Dendritic cell treated with granulocyte-macrophage colony-stimulating factor and Interleukin-4, amounts not matched to agents 40 ng/mL and 50 ng/mL, for 4 days (primary cell): Measurements from ENCODE around the gene OR4E2.
"Not testable (repeated sequence)": the region's sequence is repeated elsewhere in the genome, so short reads cannot be mapped to it uniquely, and the experiment has no call there.

Source experiments
- H3K27ac Mint-ChIP-seq: one replicate; pipeline ENCODE4 v1.8.0; 2022; ENCODE audit warnings: mild to moderate bottlenecking, mixed read lengths
- H3K27me3 Mint-ChIP-seq: one replicate; pipeline ENCODE4 v1.8.0; 2022; ENCODE audit warnings: mild to moderate bottlenecking, mixed read lengths
- H3K36me3 Mint-ChIP-seq: one replicate; pipeline ENCODE4 v1.8.0; 2022; ENCODE audit warnings: low read depth, mixed read lengths
- H3K4me1 Mint-ChIP-seq: one replicate; pipeline ENCODE4 v1.8.0; 2022; ENCODE audit warnings: low read depth, mixed read lengths
- H3K4me3 Mint-ChIP-seq: one replicate; pipeline ENCODE4 v1.8.0; 2022; ENCODE audit warnings: mild to moderate bottlenecking, moderate library complexity, mixed read lengths
- H3K9me3 Mint-ChIP-seq: one replicate; pipeline ENCODE4 v1.8.0; 2022; ENCODE audit warnings: mixed read lengths
- intact Hi-C: fragments of 100-400 bp; cut with micrococcal nuclease; formaldehyde crosslinking; loops from one replicate; pipeline ENCODE4 v1.15.0; 2022

Gene OR4E2, protein sequence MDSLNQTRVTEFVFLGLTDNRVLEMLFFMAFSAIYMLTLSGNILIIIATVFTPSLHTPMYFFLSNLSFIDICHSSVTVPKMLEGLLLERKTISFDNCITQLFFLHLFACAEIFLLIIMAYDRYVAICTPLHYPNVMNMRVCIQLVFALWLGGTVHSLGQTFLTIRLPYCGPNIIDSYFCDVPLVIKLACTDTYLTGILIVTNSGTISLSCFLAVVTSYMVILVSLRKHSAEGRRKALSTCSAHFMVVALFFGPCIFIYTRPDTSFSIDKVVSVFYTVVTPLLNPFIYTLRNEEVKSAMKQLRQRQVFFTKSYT

DNA sequence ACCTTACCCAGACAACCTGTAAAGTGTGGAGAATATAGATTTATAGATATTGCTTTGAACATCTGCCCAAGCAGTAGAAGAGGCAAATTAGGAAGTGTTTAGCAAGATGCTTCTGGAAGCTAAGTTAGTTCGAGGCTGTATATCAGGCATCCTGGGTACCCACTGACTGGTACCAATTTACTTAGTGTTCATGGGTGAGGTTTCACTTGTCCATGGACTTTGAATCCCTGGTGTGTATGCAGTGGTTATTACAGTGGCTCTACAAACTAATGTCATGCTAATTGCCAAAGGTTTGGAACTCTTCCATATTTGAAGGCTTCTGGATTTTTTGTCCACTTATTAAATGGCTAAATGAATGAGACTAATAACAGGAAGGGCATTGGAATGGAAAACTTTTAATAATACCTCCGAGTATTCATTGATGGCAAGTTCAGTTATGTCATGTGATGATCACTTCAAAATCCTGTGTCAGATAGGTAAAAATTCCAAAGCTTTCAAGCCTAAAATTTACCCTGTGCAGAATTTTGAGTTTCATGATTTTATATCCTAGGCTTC lies at the start of gene OR4E2:
Gene OR4E2 (plus strand): TSS at position 505 of the 555 bp plus-strand sequence. CDS start 11,248 bp downstream, outside the sequence.
- Mint-ChIP-seq H3K27ac (no peak within 1 kb of the TSS), H3K4me3 (no peak within 1 kb of the TSS), H3K9me3 (no peaks in the 10 kb centered on the region), H3K36me3 (no peaks in the 10 kb centered on the region), H3K4me1 (no peaks in the 10 kb centered on the region), H3K27me3 (peaks cover 2% of the 10 kb centered on the region)
- intact Hi-C loops: no loop called here

DNA sequence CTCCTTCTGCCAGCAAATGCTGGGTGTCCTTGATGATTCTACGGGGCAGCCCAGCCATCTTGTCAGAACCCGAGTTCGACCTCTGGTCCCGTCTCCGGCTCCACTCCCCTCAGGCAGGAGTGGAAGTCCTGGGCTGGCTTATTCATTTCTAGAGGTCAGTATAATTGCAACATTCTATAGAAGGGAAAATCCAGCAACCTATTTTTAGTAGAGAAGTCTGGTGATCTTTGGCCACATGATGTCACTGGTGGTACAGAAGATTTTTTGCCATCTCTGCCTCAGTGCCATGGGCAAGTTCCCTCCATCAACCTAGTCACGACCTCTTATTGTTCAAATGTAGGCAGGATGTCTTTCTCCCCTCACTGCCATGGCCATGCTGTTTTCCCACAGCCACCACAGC lies 41.3 kb upstream of the OR4E2 start:
- Mint-ChIP-seq H3K36me3 (no peaks in the 10 kb centered on the region), H3K27me3 (peaks cover 6% of the 10 kb centered on the region), H3K27ac (no peak overlapping the region), H3K4me3 (no peak overlapping the region), H3K9me3 (no peaks in the 10 kb centered on the region), H3K4me1 (no peaks in the 10 kb centered on the region)
- intact Hi-C loops: no loop called here

DNA sequence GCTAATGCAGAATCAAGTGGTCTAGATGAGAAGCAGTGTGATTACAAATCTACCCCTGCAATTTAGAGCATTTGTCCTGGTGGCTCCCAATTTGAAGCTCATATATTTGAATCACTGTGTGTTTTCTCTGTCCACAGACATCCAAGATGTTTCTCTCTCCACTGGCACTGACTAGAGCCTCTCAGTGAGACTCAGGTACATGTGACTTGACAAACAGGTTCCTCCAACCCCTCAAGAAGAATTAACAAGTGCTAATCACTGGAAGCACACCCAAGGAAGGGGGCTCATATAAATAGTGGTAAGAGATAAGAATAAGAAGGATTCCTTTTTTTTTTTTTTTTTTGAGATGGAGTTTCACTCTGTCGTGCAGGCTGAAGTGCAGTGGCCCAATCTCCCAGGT lies 39.4 kb upstream of the OR4E2 start:
- Mint-ChIP-seq H3K27me3 (no peaks in the 10 kb centered on the region), H3K27ac (no peak overlapping the region)
- intact Hi-C loops: no loop called here

DNA sequence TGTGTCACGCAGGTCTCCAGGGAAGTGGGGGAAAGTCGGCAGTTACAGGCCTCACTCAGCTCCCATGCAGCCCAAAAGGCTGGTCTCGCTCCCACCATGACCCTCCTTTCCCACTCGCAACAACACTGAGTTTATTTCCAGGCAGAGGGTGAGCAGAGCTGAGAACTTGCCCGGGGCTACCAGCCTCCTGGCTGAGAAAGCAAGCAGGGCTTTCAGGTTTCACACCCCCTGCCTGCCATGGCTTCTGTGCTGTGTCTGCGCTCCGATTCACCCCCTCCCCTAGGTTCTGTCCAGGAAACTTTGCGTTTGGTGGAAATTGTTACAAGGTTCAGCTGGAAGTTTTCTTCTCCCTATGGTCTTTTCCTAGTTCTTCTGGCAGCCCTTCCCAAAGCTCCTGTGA lies 36.0 kb upstream of the OR4E2 start:
- no peak overlapping the region for H3K4me3 Mint-ChIP-seq
- H3K9me3 Mint-ChIP-seq: no peaks in the 10 kb centered on the region
- intact Hi-C loops: no loop called here
- H3K4me1 Mint-ChIP-seq: no peaks in the 10 kb centered on the region
- H3K27me3 Mint-ChIP-seq: peaks cover 1% of the 10 kb centered on the region
- H3K36me3 Mint-ChIP-seq: no peaks in the 10 kb centered on the region
- H3K27ac Mint-ChIP-seq: no peak overlapping the region

More for the DNA sequence above, 39.4 kb upstream of the OR4E2 start:
- Mint-ChIP-seq H3K4me1 (no peaks in the 10 kb centered on the region), H3K4me3 (no peak overlapping the region), H3K9me3 (no peaks in the 10 kb centered on the region), H3K36me3 (no peaks in the 10 kb centered on the region)

DNA sequence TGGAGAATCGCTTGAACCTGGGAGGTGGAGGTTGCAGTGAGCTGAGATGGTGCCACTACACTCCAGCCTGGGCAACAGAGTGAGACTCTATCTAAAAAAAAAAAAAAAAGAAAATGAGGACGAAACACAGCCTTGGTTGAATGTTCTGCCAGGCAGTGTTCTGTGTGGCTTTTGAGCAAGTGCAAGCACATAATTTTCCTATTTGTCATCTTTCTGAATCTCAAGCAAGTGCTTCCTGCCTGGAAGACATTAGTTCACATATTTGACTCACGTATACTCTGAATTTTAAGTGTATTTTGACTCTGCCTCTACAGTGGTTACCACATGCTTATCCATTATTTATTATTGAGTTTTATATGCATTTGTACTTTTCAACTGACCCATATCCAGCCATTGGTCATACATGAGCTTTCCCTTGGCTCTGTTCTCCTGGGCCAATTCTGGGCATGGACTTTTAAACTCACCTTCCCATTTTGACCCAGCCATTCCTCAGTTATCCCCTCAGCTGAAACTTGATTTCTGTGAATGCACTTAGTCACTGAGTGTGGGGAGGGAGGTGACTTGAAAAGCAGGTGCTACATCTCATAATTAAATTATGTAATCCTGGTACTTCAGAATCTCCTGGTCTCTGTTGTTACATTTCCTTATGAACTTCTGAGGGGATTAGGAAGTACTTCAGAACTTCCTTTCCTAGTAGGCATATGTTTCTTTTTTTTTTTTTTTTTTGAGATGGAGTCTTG lies 27.0 kb upstream of the OR4E2 start:
- Mint-ChIP-seq H3K4me3 (no peak overlapping the region), H3K9me3 (no peaks in the 10 kb centered on the region), H3K36me3 (no peaks in the 10 kb centered on the region), H3K4me1 (no peaks in the 10 kb centered on the region), H3K27me3 (peaks cover 3% of the 10 kb centered on the region), H3K27ac (no peak overlapping the region)
- intact Hi-C loops: no loop called here

DNA sequence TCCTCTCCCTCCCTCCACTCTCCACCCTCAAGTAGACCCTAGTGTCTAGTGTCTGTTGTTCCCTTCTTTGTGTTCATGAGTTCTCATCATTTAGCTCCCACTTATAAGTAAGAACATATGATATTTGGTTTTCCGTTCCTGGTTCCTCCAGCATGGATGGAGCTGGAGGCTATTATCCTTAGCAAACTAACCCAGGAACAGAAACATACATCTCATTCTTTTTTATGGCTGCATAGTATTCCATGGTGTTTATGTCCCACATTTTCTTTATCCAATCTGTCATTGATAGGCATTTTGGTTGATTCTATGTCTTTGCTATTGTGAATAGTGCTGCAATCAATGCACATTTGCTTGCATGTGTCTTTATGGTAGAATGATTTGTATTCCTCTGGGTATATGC lies 23.1 kb upstream of the OR4E2 start:
- H3K27me3 Mint-ChIP-seq: not testable (repeated sequence)

DNA sequence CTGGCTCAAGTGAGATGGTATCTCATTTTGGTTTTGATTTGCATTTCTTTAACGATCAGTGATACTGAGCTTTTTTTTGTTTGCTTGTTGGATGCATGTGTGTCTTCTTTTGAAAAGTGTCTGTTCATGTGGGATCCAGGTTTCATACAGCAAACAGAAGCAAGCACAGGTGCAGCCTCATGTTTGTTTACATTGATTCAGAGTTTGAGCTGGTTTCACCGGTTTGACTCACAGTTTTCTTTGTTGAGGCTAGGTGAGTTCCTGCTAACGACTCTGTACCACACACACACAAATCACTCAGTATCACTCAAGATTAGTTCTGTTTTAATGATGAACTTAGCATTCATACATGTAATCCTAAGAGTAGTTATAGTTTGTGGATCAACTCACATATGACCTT lies 22.6 kb upstream of the OR4E2 start:
- Mint-ChIP-seq H3K4me3 (no peak overlapping the region), H3K36me3 (no peaks in the 10 kb centered on the region), H3K4me1 (no peaks in the 10 kb centered on the region), H3K27ac (no peak overlapping the region), H3K9me3 (no peaks in the 10 kb centered on the region), H3K27me3 (no peaks in the 10 kb centered on the region)
- intact Hi-C loops: no loop called here

More for the DNA sequence above, 23.1 kb upstream of the OR4E2 start:
- H3K4me1 Mint-ChIP-seq, H3K4me3 Mint-ChIP-seq, H3K27ac Mint-ChIP-seq, intact Hi-C loops, H3K36me3 Mint-ChIP-seq, H3K9me3 Mint-ChIP-seq: not testable (repeated sequence)

DNA sequence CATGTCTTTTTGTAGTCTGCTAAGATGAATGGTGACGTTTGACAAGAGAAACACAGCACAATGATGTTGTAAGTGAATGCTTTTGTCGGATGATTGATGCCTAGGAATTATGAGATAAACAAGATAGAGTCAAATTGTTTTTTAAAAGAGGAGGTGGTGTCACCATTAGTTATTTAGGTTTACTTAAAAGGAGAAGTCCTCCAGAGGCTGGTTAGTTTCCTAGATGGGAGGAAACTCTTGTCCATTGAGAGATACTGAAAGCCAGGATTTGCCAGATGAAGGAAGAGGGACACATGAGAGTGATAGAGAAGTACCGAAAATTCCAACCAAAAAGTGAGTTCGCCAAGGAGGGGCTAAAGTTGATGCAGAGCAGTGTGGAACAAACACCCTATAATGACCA lies 18.8 kb upstream of the OR4E2 start, which contains the start of gene OR10G2:
Gene OR10G2 (minus strand): TSS at position 101 of the 400 bp plus-strand sequence. CDS start 98 bp downstream, at position 3.
- H3K4me3 Mint-ChIP-seq: no peak within 1 kb of the TSS
- no peak within 1 kb of the TSS for H3K27ac Mint-ChIP-seq
- no peaks in the 10 kb centered on the region for H3K9me3 Mint-ChIP-seq
- H3K4me1 Mint-ChIP-seq: no peaks in the 10 kb centered on the region
- no peaks in the 10 kb centered on the region for H3K36me3 Mint-ChIP-seq
- H3K27me3 Mint-ChIP-seq: no peaks in the 10 kb centered on the region
- intact Hi-C loops: no loop called here

DNA sequence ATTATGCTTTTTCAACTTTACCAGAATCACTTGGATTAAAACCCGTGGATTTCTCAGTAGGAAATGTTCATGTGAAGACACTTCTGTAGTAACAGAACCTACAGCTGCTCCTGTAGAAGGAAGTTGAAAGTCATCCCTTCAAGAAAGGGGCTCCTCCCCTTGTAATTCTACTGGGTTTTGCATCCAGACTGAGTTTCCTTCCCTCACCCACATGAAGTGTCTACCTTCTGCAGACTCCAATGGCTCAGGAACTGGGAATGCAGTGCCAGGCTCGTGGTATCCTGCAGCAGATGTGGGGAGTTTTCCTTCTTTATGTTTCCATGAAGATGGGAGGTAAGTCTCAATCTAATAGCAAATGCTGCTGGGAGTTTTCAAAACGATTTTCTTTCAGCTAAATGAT lies 11.0 kb upstream of the OR4E2 start:
- intact Hi-C loops: no loop called here
- H3K36me3 Mint-ChIP-seq: no peaks in the 10 kb centered on the region
- H3K27ac Mint-ChIP-seq: no peak overlapping the region
- H3K9me3 Mint-ChIP-seq: no peaks in the 10 kb centered on the region
- peaks cover 1% of the 10 kb centered on the region for H3K27me3 Mint-ChIP-seq
- no peak overlapping the region for H3K4me3 Mint-ChIP-seq
- H3K4me1 Mint-ChIP-seq: no peaks in the 10 kb centered on the region

DNA sequence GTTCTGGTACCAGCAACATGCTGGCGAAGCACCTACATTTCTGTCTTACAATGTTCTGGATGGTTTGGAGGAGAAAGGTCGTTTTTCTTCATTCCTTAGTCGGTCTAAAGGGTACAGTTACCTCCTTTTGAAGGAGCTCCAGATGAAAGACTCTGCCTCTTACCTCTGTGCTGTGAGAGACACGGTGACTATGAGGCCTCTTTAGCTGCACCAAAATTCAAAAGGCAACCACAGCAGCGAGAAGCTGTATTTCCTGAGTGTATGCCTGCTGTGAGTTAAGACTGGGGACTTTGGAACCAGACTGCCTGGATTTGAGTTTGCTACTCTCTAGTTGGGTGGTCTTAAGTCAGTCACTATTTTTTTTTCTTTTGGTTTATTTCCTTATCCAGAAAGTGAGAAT lies 10.2 kb upstream of the OR4E2 start:
- no peak overlapping the region for H3K4me3 Mint-ChIP-seq

DNA sequence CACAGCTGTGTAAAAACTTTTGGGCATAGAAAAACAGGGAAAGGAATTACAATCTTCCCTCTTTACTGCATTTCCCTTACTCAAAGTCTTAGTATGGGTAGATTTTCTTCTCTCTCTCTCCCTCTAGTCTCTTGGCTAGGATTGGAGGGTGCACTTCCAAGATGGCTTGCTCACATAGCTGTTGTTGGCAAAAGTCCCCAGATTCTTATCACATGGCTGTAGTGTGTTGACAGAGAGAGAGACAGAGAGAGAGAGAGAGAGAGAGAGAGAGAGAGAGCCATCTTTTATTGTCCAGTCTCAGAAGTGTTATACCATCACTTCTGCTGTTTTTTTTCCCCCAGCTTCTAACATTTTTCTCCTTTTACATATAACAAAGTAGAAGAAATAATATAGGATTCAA lies 6.3 kb upstream of the OR4E2 start:
- Mint-ChIP-seq H3K27ac (no peak overlapping the region), H3K27me3 (peaks cover 1% of the 10 kb centered on the region), H3K4me1 (no peaks in the 10 kb centered on the region), H3K36me3 (no peaks in the 10 kb centered on the region), H3K4me3 (no peak overlapping the region), H3K9me3 (no peaks in the 10 kb centered on the region)
- intact Hi-C loops: no loop called here

More for the DNA sequence above, 10.2 kb upstream of the OR4E2 start:
- Mint-ChIP-seq H3K27me3 (peaks cover 1% of the 10 kb centered on the region), H3K9me3 (no peaks in the 10 kb centered on the region), H3K4me1 (no peaks in the 10 kb centered on the region), H3K36me3 (no peaks in the 10 kb centered on the region), H3K27ac (no peak overlapping the region)
- intact Hi-C loops: no loop called here

DNA sequence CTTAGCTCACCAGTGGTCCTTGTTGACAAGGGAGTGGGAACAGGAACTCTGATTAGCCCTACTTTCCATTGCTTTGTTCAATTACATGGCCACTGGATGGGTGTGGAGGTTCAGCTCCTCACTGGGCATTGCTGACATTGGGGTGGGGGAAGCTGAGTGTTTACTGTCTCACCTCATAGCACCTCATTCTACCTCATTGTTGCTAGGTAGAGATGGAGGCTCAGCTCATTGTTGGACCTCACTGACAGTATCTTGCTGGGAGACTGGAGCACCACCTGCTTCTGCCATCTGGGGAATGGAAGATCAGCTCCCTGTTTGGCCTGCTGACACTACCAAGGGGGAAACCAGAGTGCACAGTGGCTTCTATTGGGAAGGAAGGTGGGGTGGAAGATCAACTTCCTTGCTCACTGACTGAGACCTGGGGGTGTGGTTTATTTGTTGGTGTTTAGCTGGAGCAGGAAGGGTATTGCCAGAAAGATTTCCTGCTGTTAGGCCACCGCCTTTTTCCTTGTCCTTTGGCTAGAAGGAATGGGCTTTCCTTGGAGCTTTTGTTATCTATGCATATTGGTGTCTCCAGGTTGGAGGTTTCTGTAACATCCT lies 1.3 kb upstream of the OR4E2 start:
- intact Hi-C loops: no loop called here
- Mint-ChIP-seq H3K4me1 (no peaks in the 10 kb centered on the region), H3K9me3 (no peaks in the 10 kb centered on the region), H3K27ac (no peak overlapping the region), H3K27me3 (peaks cover 1% of the 10 kb centered on the region), H3K4me3 (no peak overlapping the region), H3K36me3 (no peaks in the 10 kb centered on the region)

DNA sequence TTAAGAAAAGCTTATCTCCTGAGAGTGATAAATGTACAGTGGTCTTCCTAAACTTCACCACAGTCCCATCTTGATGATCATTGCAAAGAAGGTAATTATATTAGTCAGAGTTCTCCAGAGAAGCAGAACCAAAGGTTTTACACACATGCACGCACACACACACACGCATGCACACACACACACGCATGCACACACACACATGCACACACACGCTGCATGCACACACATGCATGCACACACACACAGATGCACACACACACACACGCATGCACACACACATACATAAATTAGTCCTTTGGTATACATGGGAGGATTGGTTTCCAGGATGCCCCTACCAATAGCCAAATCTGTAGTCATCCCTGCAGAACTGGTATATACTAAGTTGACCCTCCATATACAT lies 580 bp downstream of the OR4E2 start:
- Mint-ChIP-seq H3K9me3 (no peaks in the 10 kb centered on the region), H3K4me3 (no peak overlapping the region)
- intact Hi-C loops: no loop called here

DNA sequence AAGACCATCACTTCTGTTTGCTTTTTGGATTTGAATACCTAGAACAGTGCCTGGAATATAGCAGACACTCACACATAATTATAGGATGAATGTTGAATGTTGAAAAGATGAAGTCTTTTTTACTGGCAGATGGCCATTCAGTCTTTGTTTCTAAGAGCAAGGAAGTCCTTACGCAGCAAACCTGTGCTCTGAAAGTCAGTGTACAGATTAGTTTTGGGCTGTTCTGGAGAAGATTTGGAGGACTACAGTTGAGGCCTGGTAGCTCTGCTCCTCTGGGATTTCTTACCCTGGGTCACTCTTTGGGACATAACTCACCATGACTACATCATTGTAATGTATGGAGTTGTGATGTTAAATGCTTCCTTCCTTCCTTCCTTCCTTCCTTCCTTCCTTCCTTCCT lies 3.3 kb downstream of the OR4E2 start:
- Mint-ChIP-seq H3K36me3 (no peaks in the 10 kb centered on the region), H3K9me3 (no peaks in the 10 kb centered on the region), H3K27ac (no peak overlapping the region), H3K27me3 (peaks cover 5% of the 10 kb centered on the region), H3K4me3 (no peak overlapping the region), H3K4me1 (no peaks in the 10 kb centered on the region)
- intact Hi-C loops: no loop called here

More for the DNA sequence above, 580 bp downstream of the OR4E2 start:
- H3K27me3 Mint-ChIP-seq: peaks cover 3% of the 10 kb centered on the region
- no peaks in the 10 kb centered on the region for H3K36me3 Mint-ChIP-seq
- H3K27ac Mint-ChIP-seq: no peak overlapping the region
- no peaks in the 10 kb centered on the region for H3K4me1 Mint-ChIP-seq
